ENCODE results near the gene USP43. TPM values are rescaled to one million over a fixed set of nuclear protein-coding genes. Genes with fewer than 3 reads are reported as not detected.

USP43 gene
- total RNA-seq, 1 donor from 2014 or later, result 3.8 TPM

DNA sequence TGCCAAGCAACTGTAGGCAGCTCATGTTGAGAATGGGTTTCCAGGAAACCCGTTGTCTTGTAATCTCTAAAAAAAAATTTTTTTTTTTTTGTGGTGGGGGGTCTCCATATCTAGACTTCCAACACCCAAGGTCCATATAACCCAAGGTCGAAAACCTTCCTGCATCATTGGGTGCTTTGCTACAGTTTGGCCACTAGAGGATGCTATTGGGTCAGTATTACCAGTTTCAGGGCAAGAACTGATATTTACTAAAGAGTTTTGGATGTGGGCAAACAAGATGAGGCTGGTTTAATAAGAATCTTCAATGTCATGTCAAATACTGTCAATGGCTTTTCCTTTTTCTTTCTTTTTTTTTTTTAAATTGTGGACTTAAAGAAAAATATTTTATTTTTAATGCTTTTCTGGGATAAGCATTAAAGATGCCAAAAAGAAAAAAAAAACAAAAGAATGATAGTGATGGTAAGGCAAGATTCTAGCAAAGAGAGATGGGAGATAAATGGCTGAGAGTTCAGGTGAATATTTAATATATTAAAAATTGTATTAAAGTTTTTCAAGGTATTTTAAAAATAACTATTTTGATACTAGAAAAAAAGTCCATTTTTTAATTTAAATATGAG lies 83.8 kb downstream of the USP43 start:
- Mint-ChIP-seq H3K4me1 (ENCODE audit: unreplicated experiment) (peaks cover 15% of the 10 kb centered on the region), H3K9me3 (ENCODE audit: unreplicated experiment) (no peaks in the 10 kb centered on the region), H3K27me3 (ENCODE audit: unreplicated experiment) (no peaks in the 10 kb centered on the region), H3K27ac (ENCODE audit: unreplicated experiment) (no peak overlapping the region), H3K4me3 (ENCODE audit: unreplicated experiment) (no peak overlapping the region), H3K36me3 (ENCODE audit: unreplicated experiment) (peaks cover 2% of the 10 kb centered on the region)
- DNase-seq (ENCODE audit: extremely low spot score, unreplicated experiment), result no peak
- TF ChIP-seq, protein P1, sequence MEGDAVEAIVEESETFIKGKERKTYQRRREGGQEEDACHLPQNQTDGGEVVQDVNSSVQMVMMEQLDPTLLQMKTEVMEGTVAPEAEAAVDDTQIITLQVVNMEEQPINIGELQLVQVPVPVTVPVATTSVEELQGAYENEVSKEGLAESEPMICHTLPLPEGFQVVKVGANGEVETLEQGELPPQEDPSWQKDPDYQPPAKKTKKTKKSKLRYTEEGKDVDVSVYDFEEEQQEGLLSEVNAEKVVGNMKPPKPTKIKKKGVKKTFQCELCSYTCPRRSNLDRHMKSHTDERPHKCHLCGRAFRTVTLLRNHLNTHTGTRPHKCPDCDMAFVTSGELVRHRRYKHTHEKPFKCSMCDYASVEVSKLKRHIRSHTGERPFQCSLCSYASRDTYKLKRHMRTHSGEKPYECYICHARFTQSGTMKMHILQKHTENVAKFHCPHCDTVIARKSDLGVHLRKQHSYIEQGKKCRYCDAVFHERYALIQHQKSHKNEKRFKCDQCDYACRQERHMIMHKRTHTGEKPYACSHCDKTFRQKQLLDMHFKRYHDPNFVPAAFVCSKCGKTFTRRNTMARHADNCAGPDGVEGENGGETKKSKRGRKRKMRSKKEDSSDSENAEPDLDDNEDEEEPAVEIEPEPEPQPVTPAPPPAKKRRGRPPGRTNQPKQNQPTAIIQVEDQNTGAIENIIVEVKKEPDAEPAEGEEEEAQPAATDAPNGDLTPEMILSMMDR (IDR thresholded peaks at IDR 0.05), result peak; percentile 92

DNA sequence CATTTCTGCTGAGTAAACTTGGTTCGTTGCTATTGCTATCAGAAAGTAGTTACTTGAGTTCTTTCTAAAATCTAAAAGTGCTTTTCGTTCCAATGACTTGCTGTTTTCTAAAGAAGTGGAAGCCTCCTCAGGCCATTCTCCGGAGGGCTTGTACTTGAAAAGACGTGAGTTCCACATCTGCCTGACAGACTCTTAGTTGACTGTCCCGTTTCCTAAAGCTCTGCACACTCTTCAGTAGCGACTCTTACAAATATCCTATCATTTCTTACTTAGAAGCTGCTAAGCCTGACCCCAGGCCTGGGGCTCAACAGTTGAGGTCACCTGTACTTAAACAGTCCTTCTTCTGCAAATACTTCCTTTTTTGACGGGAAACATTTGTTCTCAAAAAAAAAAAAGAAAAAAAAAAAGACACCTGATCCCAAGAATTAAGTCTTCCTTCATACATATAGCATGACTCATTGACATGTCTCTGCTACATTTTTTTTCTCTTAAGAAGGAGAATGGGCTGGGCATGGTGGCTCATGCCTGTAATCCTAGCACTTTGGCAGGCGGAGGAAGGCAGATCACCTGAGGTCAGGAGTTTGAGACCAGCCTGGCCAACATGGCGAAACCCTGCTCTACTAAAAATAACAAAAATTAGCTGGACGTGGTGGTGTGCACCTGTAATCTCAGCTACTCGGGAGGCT lies 84.6 kb downstream of the USP43 start:
- Mint-ChIP-seq H3K27ac (ENCODE audit: unreplicated experiment) (peak overlapping the region; percentile 31), H3K9me3 (ENCODE audit: unreplicated experiment) (no peaks in the 10 kb centered on the region), H3K27me3 (ENCODE audit: unreplicated experiment) (no peaks in the 10 kb centered on the region), H3K4me3 (ENCODE audit: unreplicated experiment) (no peak overlapping the region), H3K4me1 (ENCODE audit: unreplicated experiment) (peaks cover 15% of the 10 kb centered on the region), H3K36me3 (ENCODE audit: unreplicated experiment) (peaks cover 2% of the 10 kb centered on the region)
- no peak for DNase-seq (ENCODE audit: extremely low spot score, unreplicated experiment)
- TF ChIP-seq, protein P1 (IDR thresholded peaks at IDR 0.05), result no peak

DNA sequence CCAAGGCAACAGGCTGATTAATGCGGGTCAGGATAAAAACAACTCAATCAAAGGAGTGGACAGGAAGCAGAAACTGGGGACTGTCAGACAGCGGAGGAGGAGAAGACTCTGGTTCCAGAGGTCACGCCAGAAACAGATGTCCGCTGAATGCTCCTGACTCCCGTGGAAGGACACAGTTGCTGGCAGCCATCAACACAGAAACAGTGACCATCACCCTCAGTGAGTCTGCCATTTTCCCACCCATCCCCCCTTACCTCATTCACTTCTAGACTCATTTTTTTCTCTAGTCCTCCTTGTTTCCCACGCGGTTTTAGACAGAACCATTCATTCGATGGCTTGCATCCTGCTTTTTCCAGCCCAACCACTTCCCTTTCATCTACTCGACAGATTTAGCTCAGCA lies 105.2 kb downstream of the USP43 start:
- Mint-ChIP-seq H3K36me3 (ENCODE audit: unreplicated experiment) (no peaks in the 10 kb centered on the region), H3K27me3 (ENCODE audit: unreplicated experiment) (peaks cover 68% of the 10 kb centered on the region), H3K4me3 (ENCODE audit: unreplicated experiment) (no peak overlapping the region), H3K27ac (ENCODE audit: unreplicated experiment) (no peak overlapping the region), H3K4me1 (ENCODE audit: unreplicated experiment) (no peaks in the 10 kb centered on the region), H3K9me3 (ENCODE audit: unreplicated experiment) (peaks cover 5% of the 10 kb centered on the region)
- no peak for DNase-seq (ENCODE audit: extremely low spot score, unreplicated experiment)
- TF ChIP-seq, protein P1 (IDR thresholded peaks at IDR 0.05), result no peak

DNA sequence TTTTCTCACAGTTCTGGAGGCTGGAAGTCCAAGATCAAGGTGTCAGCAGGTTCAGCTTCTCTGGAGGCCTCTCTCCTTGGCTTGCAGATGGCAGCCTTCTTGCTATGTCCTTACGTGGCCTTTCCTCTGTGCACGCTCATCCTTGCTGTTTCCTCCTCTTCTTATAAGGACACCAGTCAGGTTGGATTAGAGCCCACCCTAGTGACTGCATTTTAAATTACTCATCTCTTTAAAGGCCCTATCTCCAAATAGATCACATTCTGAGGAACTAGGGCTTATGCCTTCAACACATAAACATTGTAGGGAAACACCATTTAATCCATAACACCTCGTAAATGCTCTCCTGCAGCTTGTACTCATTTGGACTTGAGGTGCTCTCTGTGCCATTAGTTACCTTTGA lies 109.8 kb downstream of the USP43 start:
- Mint-ChIP-seq H3K27ac (ENCODE audit: unreplicated experiment) (no peak overlapping the region), H3K9me3 (ENCODE audit: unreplicated experiment) (peaks cover 5% of the 10 kb centered on the region), H3K4me1 (ENCODE audit: unreplicated experiment) (no peaks in the 10 kb centered on the region), H3K36me3 (ENCODE audit: unreplicated experiment) (no peaks in the 10 kb centered on the region), H3K4me3 (ENCODE audit: unreplicated experiment) (no peak overlapping the region), H3K27me3 (ENCODE audit: unreplicated experiment) (peaks cover 33% of the 10 kb centered on the region)
- TF ChIP-seq, protein P1 (IDR thresholded peaks at IDR 0.05), result no peak
- no peak for DNase-seq (ENCODE audit: extremely low spot score, unreplicated experiment)

DNA sequence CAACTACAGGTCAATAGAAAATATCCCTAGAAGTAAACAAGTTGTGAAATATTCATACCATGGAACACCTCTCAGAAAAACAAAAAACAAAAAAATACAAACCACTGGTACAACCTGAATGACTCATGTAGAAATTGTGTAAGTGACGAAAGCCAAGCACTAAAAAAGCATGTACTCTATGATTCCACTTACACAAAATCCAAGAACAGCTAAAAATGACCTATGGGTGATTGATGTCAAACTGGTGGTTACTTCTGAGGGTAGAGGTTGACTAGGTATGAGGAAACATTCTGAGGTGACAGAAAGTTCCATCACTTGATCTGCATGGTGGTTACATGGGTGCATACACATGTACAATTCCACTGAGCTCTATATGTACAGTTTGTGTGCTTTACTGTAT lies 114.9 kb downstream of the USP43 start:
- Mint-ChIP-seq H3K36me3 (ENCODE audit: unreplicated experiment) (no peaks in the 10 kb centered on the region), H3K27ac (ENCODE audit: unreplicated experiment) (no peak overlapping the region)

More for the DNA sequence above, 114.9 kb downstream of the USP43 start:
- H3K4me1 Mint-ChIP-seq (ENCODE audit: unreplicated experiment), result no peaks in the 10 kb centered on the region
- no peak for DNase-seq (ENCODE audit: extremely low spot score, unreplicated experiment)
- H3K27me3 Mint-ChIP-seq (ENCODE audit: unreplicated experiment), result peaks cover 44% of the 10 kb centered on the region
- peaks cover 2% of the 10 kb centered on the region for H3K9me3 Mint-ChIP-seq (ENCODE audit: unreplicated experiment)
- no peak overlapping the region for H3K4me3 Mint-ChIP-seq (ENCODE audit: unreplicated experiment)
- TF ChIP-seq, protein P1 (IDR thresholded peaks at IDR 0.05), result no peak

All from osteocyte (in vitro differentiated cells).